Osteocyte (in vitro differentiated cells): ENCODE results near the gene MLLT6. TPM values are rescaled to one million over a fixed set of nuclear protein-coding genes. Genes with fewer than 3 reads are reported as not detected.

Source experiments
- DNase-seq: peaks from one replicate; pipeline ENCODE4 v3.0.0; 2021; ENCODE audit warnings: mixed read lengths; ENCODE audit not compliant: unreplicated experiment; ENCODE audit errors: extremely low spot score
- H3K27ac Mint-ChIP-seq: one replicate; pipeline ENCODE4 v1.8.0; 2021; ENCODE audit warnings: mild to moderate bottlenecking, mixed read lengths; ENCODE audit not compliant: unreplicated experiment
- H3K27me3 Mint-ChIP-seq: one replicate; pipeline ENCODE4 v1.8.0; 2021; ENCODE audit warnings: mixed read lengths; ENCODE audit not compliant: unreplicated experiment
- H3K36me3 Mint-ChIP-seq: one replicate; pipeline ENCODE4 v1.8.0; 2021; ENCODE audit warnings: mixed read lengths; ENCODE audit not compliant: unreplicated experiment
- H3K4me1 Mint-ChIP-seq: one replicate; pipeline ENCODE4 v1.8.0; 2021; ENCODE audit warnings: mixed read lengths; ENCODE audit not compliant: unreplicated experiment
- H3K4me3 Mint-ChIP-seq: one replicate; pipeline ENCODE4 v1.8.0; 2021; ENCODE audit warnings: mild to moderate bottlenecking, moderate library complexity, mixed read lengths; ENCODE audit not compliant: unreplicated experiment
- H3K9me3 Mint-ChIP-seq: one replicate; pipeline ENCODE4 v1.8.0; 2021; ENCODE audit warnings: mixed read lengths; ENCODE audit not compliant: unreplicated experiment
- total RNA-seq: library from RNA; stranded (reverse); gene quantifications from 2 replicates; pipeline ENCODE4 v1.2.1, GENCODE V29; 2021
- TF ChIP-seq, protein P1 (sequence below): fragments of 200-600 bp; sonication (generic); IDR thresholded peaks from 2 replicates; pipeline ENCODE4 v1.5.0; 2021; ENCODE audit warnings: antibody characterized with exemption, mild to moderate bottlenecking, moderate library complexity

Gene MLLT6
- total RNA-seq, 1 donor from 2014 or later: 107 TPM

DNA sequence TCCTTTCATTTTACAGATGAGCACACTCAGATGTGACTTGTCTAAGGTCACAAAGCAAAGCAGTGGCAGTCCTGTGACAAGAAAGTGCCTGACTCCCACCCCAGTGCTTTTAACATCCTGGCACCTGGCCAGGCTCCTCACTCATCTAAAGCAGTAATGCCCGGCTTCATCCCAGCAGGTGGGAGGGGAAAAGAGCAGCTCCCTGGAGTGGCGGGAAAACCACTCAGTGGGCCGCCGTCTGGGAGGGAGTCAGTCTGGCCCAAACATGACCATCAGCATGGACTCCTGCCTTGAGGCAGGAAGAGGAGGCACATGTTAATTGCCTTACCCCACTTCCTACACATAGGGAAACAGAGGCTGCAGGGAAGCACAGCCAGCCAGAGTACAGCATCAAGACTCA lies 40.5 kb downstream of the MLLT6 start:
- peaks cover 64% of the 10 kb centered on the region for H3K4me1 Mint-ChIP-seq

GRCh38 chr17:38746004-38746848 lies 41.2 kb downstream of the MLLT6 start:
- TF ChIP-seq, protein P1, sequence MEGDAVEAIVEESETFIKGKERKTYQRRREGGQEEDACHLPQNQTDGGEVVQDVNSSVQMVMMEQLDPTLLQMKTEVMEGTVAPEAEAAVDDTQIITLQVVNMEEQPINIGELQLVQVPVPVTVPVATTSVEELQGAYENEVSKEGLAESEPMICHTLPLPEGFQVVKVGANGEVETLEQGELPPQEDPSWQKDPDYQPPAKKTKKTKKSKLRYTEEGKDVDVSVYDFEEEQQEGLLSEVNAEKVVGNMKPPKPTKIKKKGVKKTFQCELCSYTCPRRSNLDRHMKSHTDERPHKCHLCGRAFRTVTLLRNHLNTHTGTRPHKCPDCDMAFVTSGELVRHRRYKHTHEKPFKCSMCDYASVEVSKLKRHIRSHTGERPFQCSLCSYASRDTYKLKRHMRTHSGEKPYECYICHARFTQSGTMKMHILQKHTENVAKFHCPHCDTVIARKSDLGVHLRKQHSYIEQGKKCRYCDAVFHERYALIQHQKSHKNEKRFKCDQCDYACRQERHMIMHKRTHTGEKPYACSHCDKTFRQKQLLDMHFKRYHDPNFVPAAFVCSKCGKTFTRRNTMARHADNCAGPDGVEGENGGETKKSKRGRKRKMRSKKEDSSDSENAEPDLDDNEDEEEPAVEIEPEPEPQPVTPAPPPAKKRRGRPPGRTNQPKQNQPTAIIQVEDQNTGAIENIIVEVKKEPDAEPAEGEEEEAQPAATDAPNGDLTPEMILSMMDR: no peak
- peaks cover 66% of the 10 kb centered on the region for H3K4me1 Mint-ChIP-seq

More for the DNA sequence above, 40.5 kb downstream of the MLLT6 start:
- peak overlapping the region; percentile 68 for H3K27ac Mint-ChIP-seq
- TF ChIP-seq, protein P1: no peak
- H3K27me3 Mint-ChIP-seq: no peaks in the 10 kb centered on the region
- no peak for DNase-seq
- H3K4me3 Mint-ChIP-seq: peak overlapping the region; percentile 86
- H3K36me3 Mint-ChIP-seq: no peaks in the 10 kb centered on the region
- no peaks in the 10 kb centered on the region for H3K9me3 Mint-ChIP-seq

GRCh38 chr17:38746849-38747462 lies 41.9 kb downstream of the MLLT6 start:
- H3K9me3 Mint-ChIP-seq: no peaks in the 10 kb centered on the region
- no peak for DNase-seq
- H3K27ac Mint-ChIP-seq: peak overlapping the region; percentile 72
- peak overlapping the region; percentile 86 for H3K4me3 Mint-ChIP-seq
- H3K4me1 Mint-ChIP-seq: peaks cover 67% of the 10 kb centered on the region
- H3K27me3 Mint-ChIP-seq: no peaks in the 10 kb centered on the region
- no peaks in the 10 kb centered on the region for H3K36me3 Mint-ChIP-seq
- TF ChIP-seq, protein P1: no peak

More at GRCh38 chr17:38746004-38746848, 41.2 kb downstream of the MLLT6 start:
- H3K27ac Mint-ChIP-seq: peak overlapping the region; percentile 72
- no peaks in the 10 kb centered on the region for H3K9me3 Mint-ChIP-seq
- DNase-seq: no peak
- no peaks in the 10 kb centered on the region for H3K36me3 Mint-ChIP-seq
- H3K4me3 Mint-ChIP-seq: peak overlapping the region; percentile 86
- no peaks in the 10 kb centered on the region for H3K27me3 Mint-ChIP-seq

DNA sequence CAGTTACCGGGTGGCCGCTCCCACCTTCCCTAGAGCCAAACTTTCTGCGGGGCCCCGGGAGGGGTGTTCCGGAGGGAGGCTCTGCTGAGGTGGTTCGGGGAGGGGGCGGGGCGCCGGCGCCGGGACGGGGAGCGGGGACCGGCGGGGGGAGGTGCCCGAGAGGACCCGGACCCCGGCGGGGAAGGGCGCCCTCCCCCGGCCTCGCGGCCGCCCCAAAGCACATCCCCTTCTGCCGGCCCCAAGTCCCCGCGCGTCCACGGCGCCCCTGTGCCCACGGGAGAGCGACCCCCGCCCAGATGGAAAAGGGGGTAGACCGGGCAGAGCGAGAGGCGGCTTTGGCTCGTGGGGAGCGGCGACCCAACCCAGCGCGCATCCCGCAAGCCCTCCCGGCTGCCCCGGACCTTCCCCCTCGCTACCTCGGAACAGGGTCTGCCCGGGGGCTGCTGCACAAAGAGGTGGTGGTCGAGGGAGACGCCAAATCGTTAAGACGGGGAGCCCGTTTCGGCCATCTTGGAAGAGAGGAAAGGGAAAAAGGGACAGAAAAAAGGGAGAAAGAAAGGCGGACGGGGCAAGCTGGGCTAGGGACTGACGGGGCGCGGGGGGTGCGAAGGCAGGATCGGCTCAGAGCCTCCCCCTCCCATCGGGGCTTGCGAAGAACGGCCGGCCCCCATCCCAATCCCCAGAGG lies 42.5 kb downstream of the MLLT6 start:
- H3K4me1 Mint-ChIP-seq: peaks cover 61% of the 10 kb centered on the region
- TF ChIP-seq, protein P1: peak; percentile 36
- H3K27me3 Mint-ChIP-seq: no peaks in the 10 kb centered on the region
- DNase-seq: no peak
- H3K36me3 Mint-ChIP-seq: no peaks in the 10 kb centered on the region
- peak overlapping the region; percentile 99 for H3K4me3 Mint-ChIP-seq
- H3K9me3 Mint-ChIP-seq: no peaks in the 10 kb centered on the region
- H3K27ac Mint-ChIP-seq: peak overlapping the region; percentile 76
